HepG2 (cell line): ENCODE measurements around the gene ZGRF1. TPM values are rescaled to one million over a fixed set of nuclear protein-coding genes. Genes with fewer than 3 reads are reported as not detected.

ENCODE experiments used
- CTCF ChIP-seq: sonication (generic); formaldehyde crosslinking; IDR thresholded peaks from 2 replicates; pipeline ENCODE4 v1.5.0; 2020; ENCODE audit warnings: mild to moderate bottlenecking, missing genetic modification reagents, moderate library complexity
- KAT8 ChIP-seq: IDR thresholded peaks from 2 replicates; pipeline ENCODE4 v1.6.1; 2016; ENCODE audit warnings: missing genetic modification reagents, missing compliant biosample characterization
- KDM6A ChIP-seq: IDR thresholded peaks from 2 replicates; pipeline ENCODE4 v1.6.1; 2016; ENCODE audit warnings: low read depth
- RARG ChIP-seq: sonication (generic); formaldehyde crosslinking; IDR thresholded peaks from 2 replicates; pipeline ENCODE4 v1.4.0; 2020; ENCODE audit warnings: low read depth, mild to moderate bottlenecking, missing genetic modification reagents
- SUZ12 ChIP-seq: fragments of 150-350 bp; IDR thresholded peaks from 2 replicates; pipeline ENCODE4 v1.6.1; 2014; ENCODE audit warnings: low read depth, low read length
- THAP9 ChIP-seq: sonication (generic); formaldehyde crosslinking; IDR thresholded peaks from 2 replicates; pipeline ENCODE4; 2020; ENCODE audit warnings: missing genetic modification reagents, mild to moderate bottlenecking, borderline replicate concordance
- UBTF ChIP-seq: sonication (generic); formaldehyde crosslinking; IDR thresholded peaks from 2 replicates; pipeline ENCODE4 v1.4.0; 2020; ENCODE audit warnings: mild to moderate bottlenecking, missing genetic modification reagents
- ZBTB33 ChIP-seq: sonication (generic); formaldehyde crosslinking; IDR thresholded peaks from 2 replicates; pipeline ENCODE4 v1.4.0; 2020; ENCODE audit warnings: missing genetic modification reagents
- ZNF235 ChIP-seq: sonication (generic); formaldehyde crosslinking; IDR thresholded peaks from 2 replicates; pipeline ENCODE4 v1.8.1; 2023; ENCODE audit warnings: mild to moderate bottlenecking, missing genetic modification reagents, borderline replicate concordance
- ZNF567 ChIP-seq: sonication (generic); formaldehyde crosslinking; IDR thresholded peaks from 2 replicates; pipeline ENCODE4 v1.8.1; 2023; ENCODE audit warnings: mild to moderate bottlenecking, missing genetic modification reagents, borderline replicate concordance
- ZNF687 ChIP-seq: sonication (generic); formaldehyde crosslinking; IDR thresholded peaks from 2 replicates; pipeline ENCODE4 v1.5.1; 2020; ENCODE audit warnings: mild to moderate bottlenecking, missing genetic modification reagents, moderate library complexity
- polyA plus RNA-seq, 8 experiments: library from polyadenylated mRNA; depleted of rRNA in 3 of 8; stranded (reverse) in 7 of 8; unstranded in 1 of 8; fragments of >200 nt; fragmentation: Illumina TruSeq in 4 of 8; extraction: Trizol in 4 of 8; gene quantifications; 2 replicates each; pipeline versions ENCODE4 v1.2.1 to v1.2.3, GENCODE V29; 2011 to 2016; ENCODE audit warnings: low read depth in 4 of 8, missing spikeins in 1 of 8, mixed read lengths in 1 of 8; ENCODE audit not compliant: insufficient read depth in 1 of 8
- total RNA-seq, 5 experiments: library from RNA; depleted of rRNA; stranded (reverse); fragments of >200 nt; fragmentation: Illumina TruSeq; extraction: Trizol; gene quantifications; 2 replicates each; pipeline ENCODE4 v1.2.3, GENCODE V29; 2016; ENCODE audit warnings: low read depth in 1 of 5

ZGRF1 gene
- total and polyA plus RNA-seq, 2 of the 13 experiments (the other 11 are each of a cell fraction or from before 2014, with no cell fraction given), result 8.6 to 15.9 TPM

GRCh38 chr4:112523008-112523721 lies 113.5 kb downstream of the ZGRF1 start (continued):
- TF ChIP-seq ZNF687 (CRISPR knock-in tag) (no peak), SUZ12 (no peak), ZNF235 (no peak), ZNF567 (no peak), RARG (CRISPR knock-in tag) (no peak), UBTF (CRISPR knock-in tag) (peak; percentile 4; the same call in 1 of the 2 replicates), KDM6A (no peak), ZBTB33 (CRISPR knock-in tag) (no peak), KAT8 (CRISPR knock-in tag) (no peak), CTCF (peak; percentile 41), THAP9 (CRISPR knock-in tag) (no peak)
